HPDE6-E6E7 (cell line): ENCODE results near the gene CHST3.
"Not testable (repeated sequence)": the region's sequence is repeated elsewhere in the genome, so short reads cannot be mapped to it uniquely, and the experiment has no call there.

Experiments
- DNase-seq: peaks from one replicate; pipeline ENCODE4 v3.0.0; 2011; ENCODE audit warnings: missing footprints; ENCODE audit errors: extremely low spot score

CHST3 gene

DNA sequence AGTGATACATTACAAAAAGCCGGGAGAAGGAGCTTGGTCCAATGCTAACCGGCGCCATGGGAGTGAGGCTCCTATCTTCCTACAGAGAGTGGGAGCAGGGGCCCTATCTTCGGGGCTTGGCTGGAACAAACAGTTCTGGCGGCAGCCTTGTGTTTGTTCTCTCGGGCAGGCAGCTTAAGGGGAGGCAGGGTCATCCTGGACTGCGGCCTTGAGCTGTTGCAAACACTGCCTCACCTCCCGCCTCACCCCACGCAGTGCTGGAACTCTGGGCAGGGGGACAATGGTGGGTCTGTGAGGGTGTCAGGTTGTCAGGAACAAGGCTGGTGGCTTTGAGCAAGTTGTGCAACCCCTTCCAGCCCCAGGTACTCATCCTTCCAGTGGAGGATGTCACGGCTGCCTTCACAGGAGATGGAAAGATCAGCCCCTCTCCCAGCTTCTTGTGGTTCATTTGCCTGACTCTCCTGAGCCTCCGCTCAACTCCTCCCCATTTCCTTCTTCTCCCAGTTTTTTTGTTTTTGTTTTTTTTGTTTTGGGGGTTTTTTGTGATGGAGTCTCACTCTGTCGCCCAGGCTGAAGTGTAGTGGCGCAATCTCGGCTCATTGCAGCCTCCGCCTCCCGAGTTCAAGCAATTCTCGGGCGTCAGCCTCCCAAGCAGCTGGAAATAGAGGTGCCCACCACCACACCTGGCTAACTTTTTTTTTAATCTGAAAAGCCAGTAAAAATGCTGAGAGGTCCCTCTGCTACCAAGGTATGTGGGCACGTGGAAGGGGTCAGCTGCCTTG, 66.8 kb downstream of the CHST3 start:
- DNase-seq: no peak

DNA sequence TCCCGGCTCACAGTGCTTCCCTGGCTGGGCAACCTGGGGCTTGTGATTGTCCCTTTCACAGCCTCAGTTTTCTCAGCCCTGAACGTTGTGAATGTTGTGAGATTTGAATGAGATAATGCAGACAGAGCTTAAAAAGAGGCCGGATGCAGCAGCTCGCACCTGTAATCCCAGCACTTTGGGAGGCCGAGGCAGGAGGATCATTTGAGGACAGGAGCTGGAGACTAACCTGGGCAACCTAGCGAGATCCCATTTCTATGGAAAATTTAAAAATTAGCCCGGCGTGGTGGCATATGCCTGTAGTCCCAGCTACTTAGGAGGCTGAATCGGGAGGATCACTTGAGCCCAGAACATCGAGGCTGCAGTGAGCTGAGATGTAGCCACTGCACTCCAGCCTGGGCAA, 67.5 kb downstream of the CHST3 start:
- no peak for DNase-seq

DNA sequence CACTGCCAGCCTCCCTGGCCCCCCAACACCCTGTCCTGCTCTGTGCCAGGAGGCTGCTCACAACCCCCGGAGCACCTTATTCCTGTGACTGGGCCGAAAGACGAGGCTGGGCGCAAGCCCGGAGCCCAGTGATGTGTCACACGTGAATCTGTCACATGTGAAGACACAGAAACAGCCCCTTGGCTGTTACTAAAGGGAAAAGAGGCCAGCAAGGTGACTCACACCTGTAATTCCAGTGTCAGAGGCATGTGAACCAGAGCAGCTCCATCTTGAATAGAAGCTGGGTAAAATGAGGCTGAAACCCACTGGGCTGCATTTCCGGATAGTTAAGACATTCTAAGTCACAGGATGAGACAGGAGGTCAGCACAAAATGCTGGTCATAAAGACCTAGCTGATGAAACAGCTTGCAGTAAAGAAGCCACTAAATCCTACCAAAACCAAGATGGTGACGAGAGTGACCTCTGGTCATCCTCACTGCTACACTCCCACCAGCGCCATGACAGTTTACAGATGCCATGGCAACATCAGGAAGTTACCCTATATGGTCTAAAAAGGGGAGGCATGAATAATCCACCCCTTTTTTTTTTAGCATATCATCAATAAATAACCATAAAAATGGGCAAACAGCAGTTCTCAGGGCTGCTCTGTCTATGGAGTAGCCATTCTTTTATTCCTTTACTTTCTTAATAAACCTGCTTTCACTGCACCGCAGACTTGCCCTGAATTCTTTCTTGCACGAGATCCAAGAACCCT, 68.4 kb downstream of the CHST3 start:
- not testable (repeated sequence) for DNase-seq

DNA sequence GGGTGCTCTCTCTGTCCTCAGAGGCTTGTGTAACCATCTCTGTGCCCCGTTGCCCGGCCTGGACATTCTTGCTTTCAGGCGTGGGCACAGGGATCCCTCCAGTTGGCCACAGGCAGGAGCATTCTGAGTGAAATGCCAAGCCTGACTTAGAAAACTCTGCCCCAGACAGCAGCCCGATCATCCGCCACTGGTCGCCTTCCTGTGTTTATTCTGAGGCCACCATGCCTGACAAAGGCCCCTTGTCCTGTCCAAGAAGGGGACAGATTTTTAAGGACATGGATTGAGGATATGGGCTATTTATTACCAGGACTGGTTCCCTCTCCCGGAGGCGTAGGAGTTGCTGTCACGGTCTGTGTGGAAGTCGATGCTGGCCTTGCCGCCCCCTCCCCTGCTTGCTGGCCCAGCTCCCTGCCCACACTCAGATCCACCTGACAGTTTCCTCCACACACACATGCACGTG, 69.9 kb downstream of the CHST3 start:
- DNase-seq: no peak

DNA sequence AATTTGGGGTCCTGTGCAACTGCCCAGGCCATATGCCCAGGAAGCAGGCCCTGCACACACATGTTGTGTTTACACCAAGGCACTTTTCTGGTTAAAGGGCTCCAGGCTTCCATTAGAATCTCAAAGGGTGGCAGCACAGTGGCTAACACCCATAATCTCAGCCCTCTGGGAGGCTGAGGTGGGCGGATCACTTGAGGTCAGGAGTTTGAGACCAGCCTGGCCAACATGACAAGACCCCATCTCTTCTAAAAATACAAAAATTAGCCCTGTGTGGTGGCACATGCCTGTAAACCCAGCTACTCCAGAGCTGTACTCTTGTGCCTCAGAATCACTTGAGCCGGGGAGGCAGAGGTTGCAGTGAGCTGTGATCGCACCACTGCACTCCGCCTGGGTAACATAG, 70.6 kb downstream of the CHST3 start:
- no peak for DNase-seq

DNA sequence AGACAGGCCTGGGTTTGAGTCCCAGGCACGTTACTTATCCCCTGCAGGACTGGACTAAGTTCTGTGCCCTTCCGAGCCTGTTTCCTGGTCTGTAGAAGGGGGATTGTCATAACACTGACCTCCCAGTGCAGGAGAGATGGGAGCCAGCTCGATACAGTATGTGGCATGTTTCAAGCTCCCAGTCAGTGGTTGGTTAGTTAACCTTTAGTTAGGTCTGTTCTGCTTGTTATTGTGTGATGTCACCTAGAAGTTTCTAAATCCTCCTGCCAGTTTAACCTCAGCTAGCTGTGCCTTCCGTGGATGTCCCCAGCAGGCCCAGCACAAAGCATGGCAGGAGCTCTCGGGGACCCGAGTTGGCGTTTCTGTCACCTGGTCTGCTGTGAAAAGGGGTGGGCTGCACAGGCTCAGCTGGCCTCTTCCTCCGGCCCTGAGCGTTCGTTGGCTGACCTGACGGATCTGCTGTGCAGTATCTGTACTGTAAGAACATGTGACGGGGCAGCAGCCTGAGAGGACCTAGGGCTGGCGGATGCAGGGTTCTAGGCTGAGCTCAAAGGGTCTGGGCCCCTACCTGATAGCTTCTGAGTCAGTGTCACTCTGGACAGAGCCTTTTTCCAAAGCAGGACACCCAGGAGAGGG, 71.2 kb downstream of the CHST3 start:
- DNase-seq: no peak

DNA sequence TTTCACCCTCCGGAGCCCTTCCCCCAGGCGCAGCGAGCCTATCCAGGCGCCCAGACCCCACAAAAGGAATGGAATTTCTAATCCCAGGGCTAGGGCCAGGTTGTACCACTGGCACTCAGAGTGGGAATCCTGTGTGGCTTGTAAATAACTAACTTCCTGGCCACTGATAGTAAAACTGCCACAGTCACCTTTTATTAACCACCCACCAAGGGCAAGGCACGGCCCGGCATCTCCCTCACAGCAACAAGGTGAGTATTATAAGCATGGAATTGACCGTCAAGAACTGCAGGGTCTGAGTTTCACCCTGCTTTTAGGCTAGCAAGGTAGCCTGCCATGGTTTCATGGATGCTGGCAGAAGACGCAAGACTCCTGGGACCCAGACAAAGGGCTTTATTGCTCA, 73.1 kb downstream of the CHST3 start:
- DNase-seq: no peak

DNA sequence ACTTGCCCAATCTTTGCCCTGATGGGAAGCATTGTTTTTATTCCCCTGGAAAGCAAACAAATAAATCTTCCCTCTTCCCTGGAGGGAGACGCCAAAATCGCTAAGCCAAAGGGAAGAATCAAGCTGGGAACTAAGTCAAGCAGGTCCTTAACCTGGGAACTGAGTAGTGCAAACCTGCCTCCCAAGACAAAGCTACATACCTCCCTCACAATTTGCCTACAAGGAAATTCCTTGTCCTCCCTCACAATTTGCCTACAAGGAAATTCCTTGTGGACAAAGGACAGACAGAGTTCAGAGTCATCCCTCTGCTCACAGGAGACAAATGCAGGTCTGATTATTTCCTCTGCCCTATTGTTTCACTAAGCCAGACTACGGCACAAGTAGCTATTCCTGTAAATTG, 73.6 kb downstream of the CHST3 start:
- DNase-seq: no peak

DNA sequence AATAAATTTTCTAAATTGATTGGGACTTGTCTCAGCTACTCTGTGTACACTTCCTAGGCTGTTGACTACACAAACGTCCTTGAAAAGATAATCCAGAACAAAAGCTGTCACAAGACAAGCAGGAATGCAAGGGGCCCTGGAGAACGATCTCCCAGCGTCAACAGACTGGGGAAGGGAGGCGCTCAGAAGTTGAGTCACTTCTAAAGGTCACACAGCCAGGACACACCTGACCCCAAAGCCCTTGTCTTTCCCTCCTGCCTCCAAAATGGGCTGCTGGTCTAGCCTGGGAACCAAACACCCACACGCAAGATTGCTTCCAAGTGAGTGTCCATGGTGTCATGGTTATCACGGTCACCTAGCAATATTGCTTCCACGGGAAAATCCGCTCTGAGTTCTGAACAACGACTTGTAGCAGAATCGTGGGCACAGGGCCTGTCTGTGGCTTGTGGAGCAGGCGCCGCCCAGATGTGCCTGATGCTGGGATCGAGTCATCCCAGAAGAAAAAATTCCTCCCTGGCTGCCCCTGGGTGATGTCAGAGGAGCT, 74.3 kb downstream of the CHST3 start:
- no peak for DNase-seq

DNA sequence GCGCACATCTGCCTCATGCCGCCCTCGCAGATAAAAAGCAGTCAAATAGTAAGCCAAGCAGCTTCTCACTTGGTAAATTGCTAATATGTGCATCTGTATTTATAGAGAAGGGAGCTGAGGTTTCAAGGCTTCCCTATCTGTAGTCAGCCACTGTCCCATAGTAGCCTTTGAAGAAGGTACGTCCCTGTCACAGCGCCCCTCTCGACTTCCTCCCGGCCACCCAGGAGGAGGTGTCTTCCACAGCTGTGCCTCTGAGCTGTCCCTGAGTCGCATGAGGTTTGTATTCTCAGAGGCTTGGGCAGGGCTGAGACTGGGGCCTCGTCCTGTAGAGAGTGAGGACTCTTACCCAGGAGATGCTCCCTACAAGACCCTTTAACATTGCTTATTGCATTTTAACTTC, 75.2 kb downstream of the CHST3 start:
- DNase-seq: no peak

DNA sequence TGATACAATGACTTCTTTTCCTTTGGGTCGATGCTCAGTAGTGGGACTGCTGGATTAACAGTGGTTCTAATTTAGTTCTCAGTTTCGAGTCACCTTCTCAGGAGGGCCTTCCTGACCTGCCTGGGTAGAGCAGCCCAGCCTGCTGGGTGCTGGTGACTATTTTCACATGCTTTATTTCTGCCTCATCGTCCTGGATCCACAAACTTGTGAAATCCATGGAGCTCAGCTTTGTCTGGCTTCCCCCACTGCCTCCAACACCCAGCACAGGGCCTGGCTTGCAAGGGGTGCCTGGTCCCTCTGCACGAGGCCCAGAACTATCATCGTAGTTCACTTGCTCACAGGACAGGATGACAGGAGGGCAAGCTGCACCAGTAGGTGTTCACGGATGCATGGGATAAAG, 77.3 kb downstream of the CHST3 start:
- no peak for DNase-seq

DNA sequence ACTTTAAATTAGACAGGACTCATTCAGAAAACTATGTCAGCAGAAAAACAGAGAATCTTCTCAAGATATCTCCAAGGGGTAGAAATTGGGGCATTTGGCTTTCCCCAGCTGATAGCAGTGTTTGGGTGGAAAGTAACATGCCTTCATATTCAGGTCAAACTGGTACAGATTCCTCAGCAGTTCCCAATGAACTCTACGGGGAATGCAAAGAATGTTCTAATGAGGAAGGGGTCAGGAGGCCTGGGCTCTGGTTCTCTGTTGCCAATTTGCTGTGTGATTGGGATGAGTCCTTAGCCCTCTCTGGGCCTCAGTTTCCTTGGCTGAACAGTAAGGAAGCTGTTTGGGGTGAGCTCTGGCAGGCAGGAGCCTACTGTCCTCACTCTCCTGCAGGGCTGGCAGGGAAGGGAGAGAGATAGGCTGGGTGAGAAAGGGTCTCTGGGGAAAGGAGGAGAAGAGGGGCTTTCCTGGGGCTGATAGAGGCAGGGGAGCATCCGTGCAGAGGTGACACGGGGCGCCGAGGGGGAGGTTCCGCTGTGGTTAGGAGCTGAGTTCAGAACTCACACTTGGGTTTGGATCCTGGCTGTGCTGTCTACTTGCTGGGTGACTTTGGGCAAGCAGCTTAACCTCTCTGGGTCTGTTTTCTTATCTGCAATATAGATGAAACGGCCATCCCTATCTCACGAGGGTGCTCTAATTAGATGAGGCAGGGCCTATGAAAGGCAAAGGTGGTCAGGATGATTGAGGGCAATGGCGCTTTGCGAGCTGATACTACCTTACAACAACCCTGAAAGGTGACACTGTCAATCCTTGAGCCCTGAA, 79.0 kb downstream of the CHST3 start:
- no peak for DNase-seq

DNA sequence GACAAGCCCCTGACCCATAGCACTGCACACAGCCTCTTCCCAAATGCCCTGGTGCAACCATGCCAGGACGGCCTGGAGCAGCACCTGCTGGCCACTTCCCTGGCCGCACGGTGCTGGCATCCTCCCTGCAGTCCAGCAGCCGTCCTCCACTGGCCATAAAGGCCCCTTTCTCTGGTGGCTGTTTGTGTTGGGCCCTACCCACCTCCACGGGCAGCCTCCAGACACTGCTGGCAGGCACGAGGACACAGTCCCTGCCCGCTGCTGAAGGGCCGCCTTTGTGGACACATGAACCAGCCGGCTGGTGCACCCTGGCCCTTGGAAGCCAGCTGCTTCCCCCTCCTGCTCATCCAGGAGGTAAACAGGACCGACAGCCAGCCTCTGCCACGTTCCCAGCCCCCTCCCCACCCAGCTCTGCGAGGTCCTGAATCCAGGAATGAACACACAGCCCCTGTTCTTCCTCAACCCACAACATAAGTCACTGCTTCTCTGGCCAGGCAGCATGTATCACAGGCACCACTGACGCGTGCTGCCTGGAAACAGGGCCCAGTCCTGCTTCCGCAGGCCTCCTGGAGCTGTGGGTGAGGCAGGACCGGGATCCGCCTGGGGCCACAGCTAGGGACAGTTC, 80.3 kb downstream of the CHST3 start:
- DNase-seq: no peak

DNA sequence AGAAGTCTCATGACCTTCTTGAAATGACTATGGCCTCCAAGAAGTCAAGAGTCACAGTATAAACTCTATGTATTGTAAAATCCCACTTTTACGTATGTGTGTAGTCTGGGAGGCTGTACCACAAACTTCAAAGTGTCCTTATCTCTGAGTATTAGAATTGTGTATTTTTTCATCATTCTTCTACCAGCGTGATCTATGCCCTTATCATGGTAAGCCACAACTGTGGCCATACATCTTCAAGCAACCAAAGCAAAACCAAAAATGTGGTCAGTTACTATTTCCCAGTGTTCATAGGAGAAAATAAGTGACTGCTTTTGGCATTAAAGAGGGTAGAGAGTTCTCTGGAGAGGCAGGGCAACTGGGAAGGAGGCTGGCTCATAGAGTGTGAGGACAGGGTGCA, 81.4 kb downstream of the CHST3 start:
- no peak for DNase-seq

DNA sequence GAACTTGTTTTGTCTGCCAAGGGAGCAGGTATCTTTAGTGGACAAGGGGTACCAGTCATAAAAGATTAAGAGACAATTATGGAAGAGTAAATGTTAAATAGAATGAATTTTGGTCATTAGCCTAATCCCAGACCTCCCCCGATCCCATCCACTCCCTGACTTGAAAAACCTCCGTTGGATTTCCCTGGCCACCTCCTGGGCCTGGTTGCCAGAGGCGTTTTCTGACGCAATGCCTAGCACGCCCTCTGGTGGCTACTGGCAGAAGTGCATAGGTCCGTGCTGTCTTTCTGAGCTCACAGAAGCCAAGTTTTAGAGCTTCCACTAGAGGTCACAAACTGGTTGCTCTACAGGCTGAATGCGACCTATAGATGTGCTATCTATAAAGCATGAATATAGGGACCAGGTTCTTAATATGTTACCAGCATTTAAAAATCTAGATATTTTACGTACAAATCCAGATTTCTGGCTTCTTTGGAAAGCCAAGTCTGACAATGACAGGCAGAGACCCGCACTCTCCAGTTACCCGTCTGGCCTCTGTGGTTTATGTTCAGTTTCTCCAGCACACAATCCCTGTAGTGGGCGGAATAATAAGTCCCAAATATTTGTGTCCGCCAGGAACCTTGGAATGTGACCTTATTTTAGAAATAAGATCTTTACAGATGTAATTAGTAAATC, 84.4 kb downstream of the CHST3 start:
- peak; percentile 90 for DNase-seq

DNA sequence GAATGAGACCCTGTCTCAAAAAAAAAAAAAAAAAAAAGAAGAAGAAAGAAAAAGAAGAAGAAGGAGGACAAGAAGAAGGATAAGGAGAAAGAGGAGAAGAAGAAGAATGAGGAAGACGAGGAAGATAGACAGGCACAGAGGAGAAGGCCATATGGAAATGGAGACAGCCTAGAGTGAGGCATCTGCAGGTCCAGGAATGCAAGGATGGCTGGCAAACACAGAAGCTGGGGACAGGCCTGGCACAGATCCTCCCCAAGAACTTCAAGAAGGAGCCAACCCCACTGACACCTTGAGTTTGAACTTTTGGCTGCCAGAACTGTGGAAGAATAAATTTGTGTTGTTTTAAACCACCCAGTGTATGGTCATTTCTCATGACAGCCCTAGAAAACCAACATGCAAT, 85.3 kb downstream of the CHST3 start:
- no peak for DNase-seq

DNA sequence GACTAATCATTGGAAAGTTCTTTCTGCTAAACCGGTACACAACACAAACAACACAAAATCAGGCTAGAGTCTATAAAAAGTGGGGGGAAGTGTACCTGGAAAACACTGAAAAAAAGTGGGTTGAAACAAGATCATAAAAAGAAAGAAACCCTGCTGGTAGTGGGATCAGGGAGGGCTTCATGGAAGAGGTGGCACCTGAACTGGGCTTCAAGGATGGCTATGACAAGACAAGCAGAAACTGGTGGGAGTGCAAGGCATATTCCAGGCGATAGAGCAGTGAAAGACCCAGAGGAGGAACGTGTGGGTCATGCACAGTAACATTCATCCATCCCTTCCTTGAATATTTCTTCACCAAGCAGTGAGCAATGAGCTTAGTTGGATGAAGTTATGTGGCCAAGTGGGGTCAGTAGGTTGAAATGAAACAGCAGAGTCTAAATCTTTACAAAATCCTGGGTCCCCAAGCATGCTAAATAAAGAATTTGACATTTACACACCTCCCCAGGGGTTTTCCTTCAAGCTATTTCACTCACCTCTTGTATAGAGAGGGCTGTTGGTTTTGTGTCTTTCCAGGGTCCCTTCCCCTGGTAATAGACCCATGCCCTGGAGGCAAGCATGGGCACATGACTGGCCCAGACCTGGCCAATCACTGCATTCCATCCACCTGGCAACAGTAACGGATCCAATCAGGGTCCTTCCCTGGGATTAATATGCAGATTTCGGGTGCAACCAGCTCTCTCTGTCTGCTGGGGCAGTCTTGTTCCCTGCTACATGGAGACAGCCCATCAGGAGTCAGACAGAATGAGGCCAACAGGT, 86.0 kb downstream of the CHST3 start:
- no peak for DNase-seq

DNA sequence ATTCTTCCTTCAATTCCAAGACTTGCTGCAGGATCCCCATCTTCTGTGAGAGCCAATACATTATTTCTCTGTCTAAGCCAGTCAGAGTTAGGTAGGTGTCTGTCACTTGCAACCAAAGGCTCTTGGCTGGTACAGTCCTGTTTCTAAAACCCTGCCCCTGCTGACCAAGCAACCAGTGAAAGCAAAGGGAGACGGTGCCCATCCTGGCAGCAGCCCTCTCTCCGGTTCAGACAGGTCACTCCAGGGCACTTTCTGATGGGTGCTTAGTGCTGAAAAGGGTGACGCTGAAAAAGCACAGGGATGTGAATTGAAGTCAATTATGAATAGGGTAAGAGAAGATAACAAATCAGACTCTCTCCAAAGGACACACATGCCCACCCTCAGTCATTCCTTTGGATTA, 86.7 kb downstream of the CHST3 start:
- no peak for DNase-seq

DNA sequence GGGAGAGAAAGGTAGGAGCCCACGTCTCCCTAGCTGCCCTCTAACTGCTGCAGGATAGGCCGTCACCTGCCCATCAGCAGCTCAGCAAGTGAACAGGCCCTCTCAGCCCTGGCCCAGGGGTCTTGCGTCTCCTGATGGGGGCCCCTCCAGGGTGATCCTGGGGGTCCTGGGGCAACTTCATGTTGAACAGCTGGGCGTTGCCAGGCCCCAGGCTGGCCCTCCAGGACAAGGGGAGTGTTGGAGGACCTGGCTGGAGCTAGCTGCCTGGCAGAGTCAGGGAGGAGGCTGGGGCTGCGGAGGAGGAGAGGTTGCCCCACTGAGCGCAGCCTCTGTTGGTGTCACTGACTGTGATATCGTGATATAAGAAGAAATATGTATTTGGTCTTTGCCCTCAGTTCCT, 89.5 kb downstream of the CHST3 start:
- DNase-seq: no peak

DNA sequence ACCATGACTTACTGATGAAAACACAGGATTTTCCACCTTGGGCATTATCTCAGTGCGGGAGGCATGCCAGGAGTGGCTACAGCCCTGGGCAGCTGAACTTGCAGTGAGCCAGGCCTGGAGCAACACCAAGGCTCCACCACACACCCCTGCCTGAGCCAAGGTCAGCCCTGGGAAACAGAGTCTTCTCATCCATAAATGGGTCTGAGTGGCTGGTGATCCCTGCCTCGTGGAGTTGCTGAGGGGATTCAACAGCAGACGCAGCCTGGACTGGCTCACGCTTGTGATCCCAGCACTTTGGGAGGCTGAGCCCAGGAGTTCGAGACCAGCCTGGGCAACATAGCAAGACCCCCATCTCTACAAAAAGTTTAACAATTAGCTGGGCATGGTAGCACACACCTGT, 91.9 kb downstream of the CHST3 start:
- no peak for DNase-seq
